HG02588 (cell line): ENCODE measurements around the gene SHE.
"Not testable (repeated sequence)": the region's sequence is repeated elsewhere in the genome, so short reads cannot be mapped to it uniquely, and the experiment has no call there.

Experiments
- ATAC-seq: cut with Tn5 transposase; IDR thresholded peaks from one replicate; pipeline ENCODE4 v1.9.1; 2021; ENCODE audit warnings: mild to moderate bottlenecking, moderate library complexity; ENCODE audit not compliant: unreplicated experiment

SHE gene

DNA sequence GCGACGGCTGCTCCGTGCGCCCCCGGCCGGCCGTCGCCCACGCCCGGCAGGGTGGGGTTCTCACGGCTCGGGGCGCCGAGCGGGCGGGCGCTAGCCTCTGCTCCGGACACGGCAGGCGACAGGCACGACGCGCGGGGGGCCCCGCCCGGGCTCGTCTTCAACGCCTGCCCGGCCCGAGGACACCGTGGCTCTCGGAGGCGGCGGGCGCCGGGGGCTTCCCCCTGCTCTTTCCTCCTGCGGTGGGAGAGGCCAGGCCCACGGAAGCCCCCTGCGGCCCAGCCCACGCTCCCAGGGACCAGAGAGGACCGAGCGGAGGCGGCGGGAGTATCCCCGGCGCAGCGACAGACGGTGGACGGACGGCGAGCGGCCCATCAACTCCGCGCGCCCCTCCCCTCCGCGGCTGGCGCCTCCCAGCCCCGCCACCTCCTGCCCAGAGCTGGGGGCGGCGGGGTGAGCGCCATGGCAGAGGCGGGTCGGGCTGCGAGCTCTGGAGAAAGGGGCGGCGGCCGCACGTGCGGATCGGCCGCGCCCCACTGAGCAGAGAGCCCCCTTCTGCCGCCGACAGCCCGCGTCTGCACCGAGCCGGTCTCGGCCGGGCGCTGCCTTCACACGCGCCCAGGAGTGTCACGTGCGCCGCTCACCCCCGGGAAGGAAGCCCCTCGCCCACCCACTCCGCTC, at the start of gene SHE, which contains the start of gene TDRD10:
Gene SHE (minus strand): TSS at position 347 of the 678 bp plus-strand sequence. CDS start 386 bp downstream, outside the sequence.
Gene TDRD10 (plus strand): TSS at position 154 of the 678 bp plus-strand sequence. CDS start 4,685 bp downstream, outside the sequence.
- ATAC-seq: no peak

DNA sequence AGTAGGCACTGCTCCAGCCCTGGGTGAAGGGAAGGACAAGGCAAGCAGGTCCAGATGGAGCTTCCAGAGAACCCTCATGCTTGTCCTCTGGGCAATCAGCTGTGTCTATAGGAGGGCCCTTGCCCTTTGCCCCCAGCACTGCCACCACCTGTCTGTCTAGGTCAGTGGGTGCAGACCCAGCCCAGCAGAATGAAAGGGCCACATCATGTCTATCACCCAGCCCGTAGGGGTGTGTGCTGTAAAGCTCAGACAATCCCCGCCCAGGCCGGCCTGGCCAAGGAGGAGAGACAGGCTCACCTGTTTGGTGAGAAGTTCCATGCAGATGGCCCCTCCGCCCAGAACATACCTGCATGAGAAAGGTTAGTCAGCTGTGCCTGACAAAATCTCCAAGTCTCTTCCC, 49.3 kb upstream of the SHE start:
- ATAC-seq: no peak

- no peak for ATAC-seq
Measured at GRCh38 chr1:154550657-154551056, 48.4 kb upstream of the SHE start.

DNA sequence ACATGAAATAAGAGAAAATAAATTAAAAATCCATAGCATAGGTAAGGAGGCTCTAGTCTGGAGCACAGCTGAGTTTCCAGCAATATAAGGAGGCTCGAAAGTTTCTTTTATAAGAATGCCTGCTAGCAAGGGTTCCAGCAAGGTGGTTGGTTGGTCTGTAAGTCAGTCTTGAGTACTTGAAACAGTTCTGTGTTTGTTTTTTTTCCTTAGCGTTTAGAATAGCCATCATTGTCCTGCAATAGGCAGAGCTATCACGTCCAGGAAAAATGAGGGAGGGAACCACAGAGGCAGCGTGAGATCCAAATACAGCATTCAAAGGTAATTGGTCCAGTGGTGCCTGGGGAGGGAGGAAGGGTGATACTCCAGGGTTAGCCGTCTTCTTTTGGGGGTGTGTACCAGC, 47.9 kb upstream of the SHE start:
- ATAC-seq: no peak

GRCh38 chr1:154549202-154549770, 47.1 kb upstream of the SHE start:
- ATAC-seq: no peak

DNA sequence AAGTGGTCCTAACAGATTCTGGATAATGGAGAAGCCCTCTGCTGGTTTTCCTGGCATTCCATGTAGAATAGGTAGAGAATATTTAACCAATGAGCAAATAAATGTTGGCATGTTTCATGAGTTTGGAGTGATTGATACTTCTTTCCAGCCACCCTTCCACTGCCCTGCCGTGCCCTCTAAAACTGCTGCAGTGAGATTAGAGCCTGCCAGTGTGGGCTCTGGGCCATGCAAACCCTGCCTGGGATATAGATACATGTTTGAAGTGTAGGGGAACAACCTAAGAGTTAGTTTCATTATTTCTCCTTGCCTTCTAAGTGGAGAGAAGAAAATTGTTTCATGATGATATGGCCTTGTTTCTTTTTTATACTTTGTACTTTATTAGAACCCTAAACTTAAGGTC, 45.8 kb upstream of the SHE start:
- no peak for ATAC-seq

GRCh38 chr1:154547105-154547732, 45.0 kb upstream of the SHE start:
- ATAC-seq: no peak

DNA sequence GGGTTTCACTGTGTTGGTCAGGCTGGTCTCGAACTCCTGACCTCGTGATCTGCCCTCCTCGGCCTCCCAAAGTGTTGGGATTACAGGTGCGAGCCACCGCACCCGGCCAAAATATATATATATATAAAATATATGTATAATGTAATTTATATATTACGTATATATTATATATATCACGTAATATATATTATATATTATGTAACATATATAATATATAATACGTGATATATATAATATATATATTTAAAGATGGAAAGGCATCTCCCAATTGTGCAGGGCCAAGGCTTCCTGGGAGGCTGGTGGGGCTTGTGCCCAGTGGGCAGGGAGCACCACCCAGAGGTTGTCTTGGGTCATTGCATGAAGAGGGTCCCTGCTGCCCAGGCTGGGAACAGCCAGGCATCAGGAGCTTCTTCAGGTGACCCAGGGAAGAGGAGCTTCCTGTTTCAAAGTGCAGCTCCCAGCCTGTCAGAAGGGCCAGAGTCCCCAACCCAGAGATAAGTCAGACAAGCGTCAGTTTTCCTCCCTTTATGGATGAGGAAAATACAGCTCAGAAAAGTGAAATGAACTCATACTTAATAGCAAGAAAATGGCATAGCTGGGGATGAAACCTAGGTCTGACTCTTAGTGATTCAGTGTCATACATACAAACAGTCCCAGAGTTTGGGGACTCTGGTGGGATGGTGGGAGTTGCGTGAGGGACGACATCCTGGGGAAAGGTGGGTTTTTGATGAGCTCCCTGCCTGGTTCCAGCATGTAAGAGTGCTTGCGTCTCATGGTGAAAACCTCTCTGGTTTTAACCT, 44.3 kb upstream of the SHE start:
- no peak for ATAC-seq

DNA sequence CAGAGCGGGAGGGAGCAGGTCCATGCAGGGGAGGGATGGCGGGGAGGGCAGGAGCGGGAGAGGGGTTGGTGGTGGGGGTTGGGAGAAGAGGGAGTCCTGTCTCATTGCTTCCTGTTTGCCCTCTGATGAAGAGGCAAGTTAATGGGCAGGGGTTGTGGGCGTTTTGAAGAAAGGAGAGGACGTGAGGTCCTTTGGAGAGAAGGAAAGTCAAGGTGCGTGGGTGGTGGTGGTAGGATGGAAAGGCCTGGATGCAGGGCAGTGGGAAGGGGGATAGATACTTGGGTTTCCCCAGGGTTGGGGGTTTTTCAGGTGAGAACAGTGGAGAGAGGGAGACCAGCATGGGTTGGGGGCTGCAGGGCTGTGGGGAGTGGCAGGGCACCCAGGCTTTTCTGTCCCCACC, 39.0 kb upstream of the SHE start:
- ATAC-seq: no peak

DNA sequence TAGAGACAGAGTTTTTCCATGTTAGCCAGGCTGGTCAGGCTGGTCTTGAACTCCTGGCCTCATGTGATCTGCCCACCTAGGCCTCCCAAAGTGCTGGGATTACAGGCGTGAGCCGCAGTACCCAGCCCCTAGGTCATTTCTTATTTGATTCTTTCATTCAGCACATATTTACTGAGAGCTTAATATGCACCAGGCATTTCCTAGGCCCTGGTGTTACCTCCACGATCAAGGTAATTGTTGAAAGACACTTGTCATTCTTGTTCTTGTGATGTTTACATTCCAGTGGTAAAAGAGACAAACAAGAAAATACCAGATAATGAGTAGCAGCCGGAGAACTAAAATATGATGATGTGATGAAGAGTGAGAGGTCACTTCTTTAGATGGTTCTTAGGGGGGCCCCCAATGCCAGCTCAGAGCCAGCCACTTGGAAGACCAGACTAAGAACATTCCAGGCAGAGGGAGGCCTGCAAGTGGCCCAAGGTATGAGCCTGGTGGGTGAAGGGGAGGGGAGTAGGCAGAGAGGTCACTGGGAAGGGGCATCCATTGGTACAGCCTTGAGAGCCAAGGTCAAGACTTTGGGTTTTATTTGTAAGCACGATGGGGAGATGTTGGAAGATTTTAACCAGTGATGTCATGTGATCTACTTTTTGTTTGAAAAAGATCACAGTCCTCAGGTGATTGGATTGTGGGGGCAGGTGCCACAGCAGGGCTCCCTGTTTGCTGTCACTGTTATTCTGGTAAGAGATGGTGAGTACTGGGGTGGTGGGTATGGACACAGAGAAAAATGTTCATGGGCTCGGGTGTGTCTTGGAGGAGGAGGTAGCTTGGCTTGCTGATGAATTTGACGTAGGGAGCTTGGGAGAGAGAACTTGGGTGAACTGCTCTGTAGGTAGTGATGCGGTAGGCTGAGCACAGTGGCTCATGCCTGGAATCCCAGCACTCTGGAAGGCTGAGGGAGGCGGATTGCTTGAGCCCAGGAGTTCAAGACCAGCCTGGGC, 37.6 kb upstream of the SHE start:
- ATAC-seq: no peak

- ATAC-seq: no peak
Measured at GRCh38 chr1:154536570-154536969, 34.4 kb upstream of the SHE start.

GRCh38 chr1:154533952-154534844, 32.0 kb upstream of the SHE start:
- ATAC-seq: no peak

DNA sequence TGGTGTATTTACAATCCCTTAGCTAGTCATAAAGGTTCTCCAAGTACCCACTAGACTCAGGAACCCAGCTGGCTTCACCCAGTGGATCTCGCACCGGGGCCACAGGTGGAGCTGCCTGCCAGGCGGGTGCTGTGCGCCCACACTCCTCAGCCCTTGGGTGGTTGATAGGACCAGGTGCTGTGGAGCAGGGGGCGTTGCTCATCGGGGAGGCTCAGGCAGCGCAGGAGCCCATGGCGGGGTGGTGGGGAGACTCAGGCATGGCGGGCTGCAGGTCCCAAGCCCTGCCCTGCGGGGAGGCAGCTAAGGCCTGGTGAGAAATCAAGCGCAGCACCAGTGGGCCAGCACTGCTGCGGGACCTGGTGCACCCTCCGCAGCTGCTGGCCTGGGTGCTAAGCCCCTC, 29.7 kb upstream of the SHE start:
- not testable (repeated sequence) for ATAC-seq

DNA sequence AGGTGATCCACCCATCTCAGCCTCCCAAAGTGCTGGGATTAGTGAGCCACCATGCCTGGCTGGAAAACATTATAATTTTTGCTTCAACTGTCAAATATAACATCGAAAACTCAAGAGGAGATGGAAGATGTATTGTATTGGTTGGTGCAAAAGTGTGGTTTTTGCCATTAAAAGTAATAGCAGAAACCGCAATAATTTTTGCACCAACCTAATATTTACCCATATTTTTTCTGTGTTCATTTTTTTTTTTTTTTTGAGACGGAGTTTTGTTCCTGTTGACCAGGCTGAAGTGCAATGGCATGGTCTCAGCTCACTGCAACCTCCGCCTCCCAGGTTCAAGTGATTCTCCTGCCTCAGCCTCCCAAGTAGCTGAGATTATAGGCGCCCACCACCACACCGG, 27.1 kb upstream of the SHE start:
- no peak for ATAC-seq

GRCh38 chr1:154527192-154527591, 25.0 kb upstream of the SHE start:
- ATAC-seq: no peak

DNA sequence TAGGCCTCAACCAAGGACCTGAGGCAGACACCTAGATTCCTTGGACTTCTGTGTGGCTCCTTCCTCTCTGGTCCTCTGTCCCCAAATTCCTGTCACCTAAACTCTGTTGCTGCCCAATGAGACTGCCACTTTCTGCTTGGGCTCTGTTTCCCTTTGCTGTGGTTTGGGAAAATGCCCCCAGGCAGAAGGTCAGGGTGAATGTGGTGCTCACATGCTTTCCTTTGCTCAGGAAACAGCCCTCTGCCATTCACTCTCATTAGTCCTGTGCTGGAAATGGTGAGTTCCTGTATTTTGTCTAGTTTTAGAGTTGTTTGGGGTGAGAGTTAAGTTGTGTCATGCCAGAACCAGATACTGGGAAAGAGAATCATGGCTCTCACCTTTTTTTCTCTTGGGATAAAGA, 22.7 kb upstream of the SHE start:
- ATAC-seq: no peak

DNA sequence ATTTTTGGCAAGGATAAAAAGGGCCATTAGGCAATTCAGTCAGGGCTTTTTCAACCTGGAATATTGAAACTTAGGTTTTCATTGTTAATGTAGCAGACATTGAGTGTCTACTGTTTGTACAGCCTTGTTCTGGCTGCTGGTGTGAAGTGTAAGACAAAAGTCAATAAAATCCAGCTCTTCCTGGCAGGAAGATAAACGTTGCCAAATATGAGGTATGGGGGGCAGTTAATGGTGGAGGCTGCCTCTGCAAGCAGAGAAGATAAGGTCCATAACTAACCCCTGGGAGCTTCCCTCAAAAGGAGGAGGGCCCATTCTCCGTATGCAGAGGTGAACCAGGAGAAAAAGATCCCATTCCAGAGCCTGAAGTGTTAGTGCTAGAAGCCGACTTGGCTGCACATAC, 19.5 kb upstream of the SHE start:
- ATAC-seq: no peak

- ATAC-seq: no peak
Measured at GRCh38 chr1:154520333-154520732, 18.1 kb upstream of the SHE start.

- ATAC-seq: no peak
Measured at GRCh38 chr1:154519591-154519991, 17.4 kb upstream of the SHE start.
